B cell (primary cell): ENCODE data around the gene HTR1D. TPM values are rescaled to one million over a fixed set of nuclear protein-coding genes. Genes with fewer than 3 reads are reported as not detected.

Experiments used
- ATAC-seq: fragments of 200-7000 bp; cut with Tn5 transposase; one replicate; pipeline ENCODE4 v1.10.0; 2021; ENCODE audit warnings: low read depth, mild to moderate bottlenecking, moderate number of reproducible peaks, moderate library complexity
- CTCF ChIA-PET: fragments of 350-600 bp; sonication (Branson Sonifier 250); formaldehyde crosslinking; loops from one replicate; lab custom pipeline; 2021; ENCODE audit warnings: antibody characterized with exemption, inconsistent platforms; lab: Charles Lee
- POLR2A ChIA-PET: fragments of 350-600 bp; sonication (Branson Sonifier 250); formaldehyde crosslinking; loops from one replicate; lab custom pipeline; 2021; ENCODE audit warnings: antibody characterized with exemption; lab: Charles Lee
- DNase-seq: peaks from one replicate; pipeline ENCODE4 v3.0.0; 2013
- H2AFZ ChIP-seq: 2 replicates; pipeline ENCODE4 v1.6.1; 2012; ENCODE audit warnings: mild to moderate bottlenecking, low read depth, low read length; ENCODE audit not compliant: insufficient read depth, poor library complexity, severe bottlenecking
- H3K27ac ChIP-seq, 2 donors: 1 replicate in 1 of 2; 2 replicates in 1 of 2; pipeline ENCODE4 v1.5.1; 2012 to 2013; ENCODE audit warnings: low read length in 2 of 2, mild to moderate bottlenecking in 2 of 2, moderate library complexity in 1 of 2
- H3K27me3 ChIP-seq, 4 experiments: fragments of 200-600 bp in 1 of 4; sonication (generic) in 1 of 4; replicated peaks in 1 of 4; 1 replicate in 2 of 4; 2 replicates in 2 of 4; pipeline versions ENCODE4 v1.6.1 to v1.7.0; 2013 to 2016; ENCODE audit warnings: low read length in 3 of 4, mild to moderate bottlenecking in 2 of 4, mixed read lengths in 1 of 4, moderate library complexity in 1 of 4; ENCODE audit not compliant: insufficient read depth in 4 of 4, control insufficient read depth in 3 of 4; ENCODE audit errors: control extremely low read depth in 1 of 4
- H3K36me3 ChIP-seq, 2 experiments: replicated peaks in 1 of 2; 1 replicate in 1 of 2; 2 replicates in 1 of 2; pipeline versions ENCODE4 v1.6.1 to v1.7.1; 2013; ENCODE audit warnings: low read length in 1 of 2; ENCODE audit not compliant: insufficient read depth in 2 of 2, control insufficient read depth in 1 of 2; ENCODE audit errors: control extremely low read depth in 1 of 2, extremely low read depth in 1 of 2
- H3K4me1 ChIP-seq, 2 donors: fragments of 200-600 bp in 1 of 2; sonication (generic) in 1 of 2; 1 replicate in 1 of 2; 2 replicates in 1 of 2; pipeline versions ENCODE4 v1.5.1 to v1.6.1; 2013 to 2017; ENCODE audit warnings: low read length in 2 of 2; ENCODE audit not compliant: control insufficient read depth in 2 of 2, insufficient read depth in 2 of 2
- H3K4me2 ChIP-seq: replicated peaks from 2 replicates; pipeline ENCODE3; 2012; ENCODE audit warnings: mild to moderate bottlenecking, low read depth, low read length; ENCODE audit not compliant: poor library complexity, severe bottlenecking
- H3K4me3 ChIP-seq, 5 experiments: fragments of 200-600 bp in 1 of 5; sonication (generic) in 1 of 5; 1 replicate in 3 of 5; 2 replicates in 2 of 5; pipeline versions ENCODE4 v1.5.1 to v1.7.0; 2011 to 2016; ENCODE audit warnings: low read length in 4 of 5, mild to moderate bottlenecking in 4 of 5, low read depth in 2 of 5, control low read depth in 1 of 5, moderate library complexity in 1 of 5; ENCODE audit not compliant: insufficient read depth in 1 of 5; ENCODE audit errors: control extremely low read depth in 1 of 5, extremely low read depth in 1 of 5
- H3K79me2 ChIP-seq: fragments of 200-600 bp; sonication (generic); one replicate; pipeline ENCODE4 v1.6.0; 2016; ENCODE audit warnings: low read length; ENCODE audit not compliant: control insufficient read depth, insufficient read depth
- H3K9ac ChIP-seq: fragments of 200-600 bp; sonication (generic); 2 replicates; pipeline ENCODE4 v1.6.1; 2017; ENCODE audit warnings: mild to moderate bottlenecking, low read length, moderate library complexity
- H3K9me3 ChIP-seq, 3 donors: one replicate each; pipeline versions ENCODE4 v1.6.1 to v1.7.1; 2013; ENCODE audit warnings: low read length in 2 of 3; ENCODE audit not compliant: control insufficient read depth in 2 of 3, insufficient read depth in 1 of 3; ENCODE audit errors: control extremely low read depth in 1 of 3
- H4K20me1 ChIP-seq: 2 replicates; pipeline ENCODE4 v1.6.0; 2012; ENCODE audit warnings: mild to moderate bottlenecking, low read length; ENCODE audit not compliant: insufficient read depth, control insufficient read depth, poor library complexity, severe bottlenecking
- H3K27ac Mint-ChIP-seq: one replicate; pipeline ENCODE4 v1.8.0; 2021; ENCODE audit warnings: mixed read lengths
- H3K27me3 Mint-ChIP-seq: one replicate; pipeline ENCODE4 v1.8.0; 2021; ENCODE audit warnings: mixed read lengths
- H3K4me1 Mint-ChIP-seq: one replicate; pipeline ENCODE4 v1.8.0; 2021; ENCODE audit warnings: mixed read lengths
- H3K4me3 Mint-ChIP-seq: one replicate; pipeline ENCODE4 v1.8.0; 2021; ENCODE audit warnings: mixed read lengths
- H3K9me3 Mint-ChIP-seq: one replicate; pipeline ENCODE4 v1.8.0; 2022; ENCODE audit warnings: mixed read lengths; ENCODE audit not compliant: insufficient read depth
- CTCF ChIP-seq: fragments of 200-600 bp; IDR thresholded peaks from one replicate; pipeline ENCODE4 v1.8.0; 2022; ENCODE audit warnings: antibody characterized with exemption, mild to moderate bottlenecking
- EZH2 ChIP-seq: IDR thresholded peaks from 2 replicates; pipeline ENCODE4 v1.6.1; 2012; ENCODE audit warnings: borderline replicate concordance, low read depth, mild to moderate bottlenecking, moderate library complexity, low read length; ENCODE audit not compliant: insufficient read depth, poor library complexity, severe bottlenecking
- WGBS: methylation state at CpG from one replicate; pipeline ENCODE4 v1.1.5; 2013; ENCODE audit warnings: missing lambda C conversion rate; ENCODE audit not compliant: insufficient coverage; 5-methylcytosine and 5-hydroxymethylcytosine counted together
- intact Hi-C: fragments of 100-400 bp; cut with micrococcal nuclease; formaldehyde crosslinking; loops from one replicate; pipeline ENCODE4 v1.10.0; 2022
- polyA plus RNA-seq: library from polyadenylated mRNA; depleted of rRNA; stranded (reverse); fragments of >200 nt; gene quantifications from 2 replicates; pipeline ENCODE4 v1.2.3, GENCODE V29; 2012
- total RNA-seq, 2 donors: library from RNA; stranded (reverse); fragments of 120-200 nt in 1 of 2; gene quantifications; 1 replicate in 1 of 2; 2 replicates in 1 of 2; pipeline versions ENCODE4 v1.2.3 to v1.2.4, GENCODE V29; 2013 to 2022

HTR1D gene
- total and polyA plus RNA-seq, 2 donors (not counting 1 experiment from before 2014, with no cell fraction given), result not detected

- Histone ChIP-seq H3K9me3 (no peaks in the 10 kb centered on the region), H3K27ac (no peak overlapping the region), H4K20me1 (no peaks in the 10 kb centered on the region), H3K27me3 (no peaks in the 10 kb centered on the region), H3K79me2 (peaks cover 74% of the 10 kb centered on the region), H3K4me2 (no peak overlapping the region), H3K36me3 (no peaks in the 10 kb centered on the region), H3K4me1 (peaks cover 3 to 5% of the 10 kb centered on the region in 2 donors), H2AFZ (no peak overlapping the region), H3K9ac (no peak overlapping the region), H3K4me3 (no peak overlapping the region)
- WGBS, result no CpG with 5 or more reads among the region's 4 CpGs
- no peak for TF ChIP-seq EZH2
- POLR2A ChIA-PET, result no interaction called here
- no peak for DNase-seq
- Mint-ChIP-seq H3K27me3 (no peaks in the 10 kb centered on the region), H3K27ac (no peak overlapping the region), H3K9me3 (no peaks in the 10 kb centered on the region), H3K4me1 (peaks cover 5% of the 10 kb centered on the region), H3K4me3 (no peak overlapping the region)
- no peak for ATAC-seq
- CTCF ChIA-PET, result interaction anchor here (1.0 kb wide), 1 partner anchor 26 kb away, joined by 3 read pairs; no protein-coding TSS in a partner anchor
- intact Hi-C loops, result no loop called here
Measured at GRCh38 chr1:23156940-23157339, 60.4 kb downstream of the HTR1D start.

GRCh38 chr1:23152966-23153684, 64.2 kb downstream of the HTR1D start:
- no peak overlapping the region for H3K27ac ChIP-seq
- ATAC-seq (no peak), DNase-seq (no peak)
- H3K36me3 ChIP-seq, result no peaks in the 10 kb centered on the region
- ChIA-PET POLR2A (no interaction called here), CTCF (interaction anchor here (1.0 to 3.8 kb wide), 2 partner anchors 31 kb away, joined by 3 to 20 read pairs; no protein-coding TSS in a partner anchor)
- H3K4me3 Mint-ChIP-seq, result no peak overlapping the region
- H3K4me1 Mint-ChIP-seq, result peaks cover 10% of the 10 kb centered on the region
- no peaks in the 10 kb centered on the region for H3K9me3 ChIP-seq
- H3K27me3 ChIP-seq, result no peaks in the 10 kb centered on the region
- H3K27ac Mint-ChIP-seq, result no peak overlapping the region
- no peaks in the 10 kb centered on the region for H4K20me1 ChIP-seq
- intact Hi-C loops, result no loop called here
- H3K4me1 ChIP-seq, result peaks cover 3 to 5% of the 10 kb centered on the region in 2 donors
- H3K79me2 ChIP-seq, result peaks cover 44% of the 10 kb centered on the region
- H2AFZ ChIP-seq, result no peak overlapping the region
- 100% methylated on average over 1 of the region's 1 CpG for WGBS
- H3K9me3 Mint-ChIP-seq, result no peaks in the 10 kb centered on the region
- no peak overlapping the region for H3K9ac ChIP-seq
- H3K4me2 ChIP-seq, result no peak overlapping the region
- no peak overlapping the region for H3K4me3 ChIP-seq
- no peak for TF ChIP-seq EZH2
- no peak for TF ChIP-seq CTCF
- no peaks in the 10 kb centered on the region for H3K27me3 Mint-ChIP-seq
